Mesendoderm (in vitro differentiated cells): ENCODE data around the gene GNAQ.

Source experiments
- DNase-seq: peaks from one replicate; pipeline ENCODE4 v3.0.0; 2013
- H2AK5ac ChIP-seq: 2 replicates; pipeline ENCODE4 v1.6.1; 2013; ENCODE audit warnings: low read length, inconsistent platforms
- H2BK120ac ChIP-seq: 2 replicates; pipeline ENCODE4 v1.6.1; 2013; ENCODE audit warnings: low read depth, mild to moderate bottlenecking, low read length, moderate library complexity, mixed read lengths
- H2BK15ac ChIP-seq: replicated peaks from 2 replicates; pipeline ENCODE4 v1.6.1; 2013; ENCODE audit warnings: low read depth, mild to moderate bottlenecking, moderate library complexity
- H2BK5ac ChIP-seq: 2 replicates; pipeline ENCODE4 v1.6.1; 2013; ENCODE audit warnings: low read length, inconsistent platforms
- H3K18ac ChIP-seq: 2 replicates; pipeline ENCODE4 v1.6.1; 2013; ENCODE audit warnings: mild to moderate bottlenecking, low read length, mixed read lengths
- H3K23ac ChIP-seq: one replicate; pipeline ENCODE4 v1.6.1; 2013; ENCODE audit warnings: low read length
- H3K27ac ChIP-seq: 2 replicates; pipeline ENCODE4 v1.5.1; 2013; ENCODE audit warnings: low read depth, mild to moderate bottlenecking, inconsistent platforms, low read length, moderate library complexity
- H3K27me3 ChIP-seq: 2 replicates; pipeline ENCODE4 v1.6.1; 2013; ENCODE audit warnings: low read length, control low read depth, mild to moderate bottlenecking, inconsistent platforms; ENCODE audit not compliant: insufficient read depth, poor library complexity
- H3K36me3 ChIP-seq: 2 replicates; pipeline ENCODE4 v1.6.1; 2013; ENCODE audit warnings: low read length, inconsistent platforms; ENCODE audit not compliant: control insufficient read depth, insufficient read depth
- H3K4ac ChIP-seq: one replicate; pipeline ENCODE4 v1.6.1; 2013; ENCODE audit warnings: low read depth, mild to moderate bottlenecking, low read length, moderate library complexity
- H3K4me1 ChIP-seq: 2 replicates; pipeline ENCODE4 v1.6.1; 2013; ENCODE audit warnings: low read depth, low read length, inconsistent platforms; ENCODE audit not compliant: control insufficient read depth
- H3K4me2 ChIP-seq: 2 replicates; pipeline ENCODE4 v1.6.1; 2013; ENCODE audit warnings: low read length
- H3K4me3 ChIP-seq: 2 replicates; pipeline ENCODE4 v1.5.1; 2013; ENCODE audit warnings: mild to moderate bottlenecking, low read length
- H3K56ac ChIP-seq: one replicate; pipeline ENCODE4 v1.6.1; 2013; ENCODE audit warnings: low read length
- H3K79me1 ChIP-seq: 2 replicates; pipeline ENCODE4 v1.6.1; 2013; ENCODE audit warnings: low read length, inconsistent platforms
- H3K79me2 ChIP-seq: 2 replicates; pipeline ENCODE4 v1.6.1; 2013; ENCODE audit warnings: mild to moderate bottlenecking, low read length; ENCODE audit not compliant: control insufficient read depth, insufficient read depth
- H3K9ac ChIP-seq: 2 replicates; pipeline ENCODE4 v1.6.1; 2013; ENCODE audit warnings: low read length, inconsistent platforms
- H4K5ac ChIP-seq: one replicate; pipeline ENCODE4 v1.6.1; 2013; ENCODE audit warnings: low read length
- H4K8ac ChIP-seq: one replicate; pipeline ENCODE4 v1.6.1; 2013; ENCODE audit warnings: low read depth, mild to moderate bottlenecking, control low read depth, low read length, moderate library complexity
- WGBS: extraction: QIAGEN DNeasy Blood & Tissue Kit; methylation state at CpG from one replicate; pipeline ENCODE4 v1.1.7; 2013; ENCODE audit warnings: low lambda C conversion rate, missing lambda C conversion rate; ENCODE audit not compliant: insufficient coverage; ENCODE audit errors: extremely low coverage; 5-methylcytosine and 5-hydroxymethylcytosine counted together

GNAQ gene

DNA sequence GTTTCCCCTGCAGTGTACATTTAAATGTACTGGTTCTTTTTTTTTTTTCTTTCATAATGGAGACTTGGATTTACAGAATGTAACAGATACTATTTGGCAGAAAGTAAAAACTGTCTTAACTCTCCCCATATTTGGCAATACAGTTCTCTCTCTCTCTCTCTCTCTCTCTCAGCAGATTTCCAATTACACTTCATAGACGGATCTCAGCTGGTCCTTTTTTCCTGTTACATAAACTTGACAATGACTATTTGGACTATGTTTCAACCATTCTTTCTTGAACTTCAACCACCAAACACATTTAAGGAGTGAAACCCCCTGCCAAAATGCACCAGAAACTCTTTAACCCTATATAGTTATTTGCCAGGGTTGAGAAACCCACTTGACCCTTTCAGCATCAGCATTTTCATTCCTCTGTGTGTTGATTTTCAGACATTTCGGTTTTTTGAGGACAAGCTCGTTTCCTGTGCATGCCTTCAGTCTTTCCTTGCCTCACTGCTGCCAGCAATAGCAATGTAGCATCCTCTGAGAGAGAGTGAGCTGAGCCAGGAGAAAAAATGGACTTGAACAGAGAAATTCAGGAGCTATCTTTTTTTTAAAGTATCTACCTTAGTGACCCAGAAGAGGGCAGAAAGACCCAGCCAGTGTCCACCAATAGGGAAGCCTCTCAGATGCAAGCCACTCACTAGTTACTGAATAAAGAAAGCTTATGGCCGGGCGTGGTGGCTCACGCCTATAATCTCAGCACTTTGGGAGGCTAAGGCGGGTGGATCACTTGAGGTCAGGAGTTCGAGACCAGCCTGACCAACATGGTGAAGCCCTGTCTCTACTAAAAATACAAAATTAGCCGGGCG lies 357.4 kb downstream of the GNAQ start:
- no peaks in the 10 kb centered on the region for H3K36me3 ChIP-seq
- no peaks in the 10 kb centered on the region for H3K79me1 ChIP-seq
- no peak overlapping the region for H3K27ac ChIP-seq
- no peak overlapping the region for H4K8ac ChIP-seq
- H3K79me2 ChIP-seq: no peaks in the 10 kb centered on the region
- H3K9ac ChIP-seq: no peak overlapping the region
- WGBS: no CpG with 5 or more reads among the region's 10 CpGs
- no peak overlapping the region for H3K18ac ChIP-seq
- H2AK5ac ChIP-seq: no peak overlapping the region
- DNase-seq: peak; percentile 43
- H3K4ac ChIP-seq: no peak overlapping the region
- H3K23ac ChIP-seq: no peak overlapping the region
- H2BK120ac ChIP-seq: no peak overlapping the region
- no peak overlapping the region for H3K4me2 ChIP-seq
- H3K56ac ChIP-seq: no peak overlapping the region
- H3K4me1 ChIP-seq: no peaks in the 10 kb centered on the region
- no peak overlapping the region for H2BK5ac ChIP-seq
- H2BK15ac ChIP-seq: no peak overlapping the region
- no peaks in the 10 kb centered on the region for H3K27me3 ChIP-seq
- H4K5ac ChIP-seq: no peak overlapping the region
- no peak overlapping the region for H3K4me3 ChIP-seq

GRCh38 chr9:77672183-77672582 lies 359.4 kb downstream of the GNAQ start:
- H3K79me1 ChIP-seq: no peaks in the 10 kb centered on the region
- no CpG with 5 or more reads among the region's 4 CpGs for WGBS
- H3K4me3 ChIP-seq: no peak overlapping the region
- DNase-seq: no peak
- H4K5ac ChIP-seq: no peak overlapping the region
- H3K4me2 ChIP-seq: no peak overlapping the region
- H4K8ac ChIP-seq: no peak overlapping the region
- H2BK5ac ChIP-seq: no peak overlapping the region
- H3K36me3 ChIP-seq: no peaks in the 10 kb centered on the region
- H3K4ac ChIP-seq: no peak overlapping the region
- H3K56ac ChIP-seq: no peak overlapping the region
- no peak overlapping the region for H2BK15ac ChIP-seq
- no peak overlapping the region for H2AK5ac ChIP-seq
- H3K4me1 ChIP-seq: no peaks in the 10 kb centered on the region
- no peak overlapping the region for H3K9ac ChIP-seq
- no peaks in the 10 kb centered on the region for H3K79me2 ChIP-seq
- no peak overlapping the region for H3K23ac ChIP-seq
- H3K18ac ChIP-seq: no peak overlapping the region
- H2BK120ac ChIP-seq: no peak overlapping the region
- H3K27ac ChIP-seq: no peak overlapping the region
- no peaks in the 10 kb centered on the region for H3K27me3 ChIP-seq

DNA sequence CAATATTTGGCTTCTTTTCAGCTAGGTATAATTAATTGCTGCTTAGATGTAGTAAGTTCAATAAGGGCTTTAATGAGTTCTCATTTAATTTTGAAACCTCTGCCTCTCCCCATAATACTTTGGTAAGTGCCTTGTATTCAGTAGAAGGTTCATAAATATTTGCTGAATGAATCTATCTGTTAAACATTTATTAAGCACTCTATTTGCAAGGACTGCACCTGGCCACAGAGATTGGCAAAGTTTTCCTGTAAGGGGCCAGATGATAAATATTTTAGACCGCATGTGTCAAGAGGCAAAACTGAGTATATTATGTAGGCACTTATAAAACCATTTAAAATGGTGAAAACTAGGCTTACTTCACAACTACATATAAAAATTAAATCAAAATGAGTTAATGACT lies 364.5 kb downstream of the GNAQ start:
- Histone ChIP-seq H3K27me3 (no peaks in the 10 kb centered on the region), H3K79me1 (no peaks in the 10 kb centered on the region), H3K4me2 (no peak overlapping the region), H3K4me3 (no peak overlapping the region), H3K36me3 (no peaks in the 10 kb centered on the region), H2BK5ac (no peak overlapping the region), H3K4me1 (peaks cover 2% of the 10 kb centered on the region), H2BK15ac (no peak overlapping the region), H3K27ac (no peak overlapping the region), H3K4ac (no peak overlapping the region), H2AK5ac (no peak overlapping the region), H3K79me2 (no peaks in the 10 kb centered on the region), H3K23ac (no peak overlapping the region), H3K18ac (no peak overlapping the region), H3K56ac (no peak overlapping the region), H3K9ac (no peak overlapping the region), H4K8ac (no peak overlapping the region), H4K5ac (no peak overlapping the region), H2BK120ac (no peak overlapping the region)
- no peak for DNase-seq
- no CpG with 5 or more reads among the region's 1 CpG for WGBS
